T-helper 17 cell (primary cell): ENCODE measurements around the gene NR2C1. TPM values are rescaled to one million over a fixed set of nuclear protein-coding genes. Genes with fewer than 3 reads are reported as not detected.
"Not testable (repeated sequence)": the region's sequence is repeated elsewhere in the genome, so short reads cannot be mapped to it uniquely, and the experiment has no call there.

Experiments used
- ATAC-seq: fragments of 150-1000 bp; cut with Tn5 transposase; 2 replicates; pipeline ENCODE4 v1.10.0; 2021; ENCODE audit warnings: mild to moderate bottlenecking, moderate library complexity
- DNase-seq, 3 donors: peaks; one replicate each; pipeline versions ENCODE4 v3.0.0 to v3.0.0-alpha.2; 2020 to 2021
- H3K9me3 ChIP-seq: one replicate; pipeline ENCODE4 v1.7.0; 2013; ENCODE audit warnings: low read length, mild to moderate bottlenecking; ENCODE audit not compliant: control insufficient read depth, poor library complexity, severe bottlenecking
- H3K27ac Mint-ChIP-seq: one replicate; pipeline ENCODE4 v1.8.0; 2022; ENCODE audit warnings: mild to moderate bottlenecking, moderate library complexity, mixed read lengths
- H3K27me3 Mint-ChIP-seq: one replicate; pipeline ENCODE4 v1.8.0; 2022; ENCODE audit warnings: mixed read lengths
- H3K36me3 Mint-ChIP-seq: one replicate; pipeline ENCODE4 v1.8.0; 2022; ENCODE audit warnings: low read depth, mixed read lengths
- H3K4me1 Mint-ChIP-seq: one replicate; pipeline ENCODE4 v1.8.0; 2022; ENCODE audit warnings: mild to moderate bottlenecking, mixed read lengths
- H3K4me3 Mint-ChIP-seq: one replicate; pipeline ENCODE4 v1.8.0; 2022; ENCODE audit warnings: mild to moderate bottlenecking, moderate library complexity, mixed read lengths
- total RNA-seq, 4 donors: library from RNA in 2 of 4; stranded (reverse) in 2 of 4; gene quantifications; one replicate each; pipeline ENCODE4 v1.2.3 and lab custom pipeline; 2022 to 2026

NR2C1 gene
- total RNA-seq, 2 donors from 2014 or later = 49.9 to 55.6 TPM

- Mint-ChIP-seq H3K36me3 (peaks cover 4% of the 10 kb centered on the region), H3K27me3 (no peaks in the 10 kb centered on the region), H3K4me1 (peaks cover 48% of the 10 kb centered on the region), H3K27ac (peak overlapping the region; percentile 60), H3K4me3 (peak overlapping the region; percentile 77)
- DNase-seq = no peak
- peak; percentile 79 for ATAC-seq
- H3K9me3 ChIP-seq = no peaks in the 10 kb centered on the region
Measured at GRCh38 chr12:94987801-94988200, 85.6 kb downstream of the NR2C1 start.

- ATAC-seq (no peak), DNase-seq (no peak)
- Mint-ChIP-seq H3K27me3 (no peaks in the 10 kb centered on the region), H3K4me1 (peaks cover 48% of the 10 kb centered on the region), H3K4me3 (peak overlapping the region; percentile 77), H3K27ac (peak overlapping the region; percentile 60), H3K36me3 (peaks cover 4% of the 10 kb centered on the region)
- H3K9me3 ChIP-seq = no peaks in the 10 kb centered on the region
Measured at GRCh38 chr12:94987076-94987669, 86.2 kb downstream of the NR2C1 start.

- H3K4me3 Mint-ChIP-seq, H3K27me3 Mint-ChIP-seq, H3K9me3 ChIP-seq, ATAC-seq, DNase-seq, H3K36me3 Mint-ChIP-seq: not testable (repeated sequence)
- H3K4me1 Mint-ChIP-seq = peaks cover 47% of the 10 kb centered on the region
- H3K27ac Mint-ChIP-seq = peak overlapping the region; percentile 34
Measured at GRCh38 chr12:94985099-94985498, 88.3 kb downstream of the NR2C1 start.

- H3K36me3 Mint-ChIP-seq = peaks cover 5% of the 10 kb centered on the region
- ATAC-seq = no peak
- peaks cover 39% of the 10 kb centered on the region for H3K4me1 Mint-ChIP-seq
- H3K27ac Mint-ChIP-seq = peak overlapping the region; percentile 43
- H3K27me3 Mint-ChIP-seq = no peaks in the 10 kb centered on the region
- H3K4me3 Mint-ChIP-seq = no peak overlapping the region
- DNase-seq = no peak
- H3K9me3 ChIP-seq = no peaks in the 10 kb centered on the region
Measured at GRCh38 chr12:94983321-94983720, 90.1 kb downstream of the NR2C1 start.

- Mint-ChIP-seq H3K4me3 (no peak overlapping the region), H3K4me1 (peaks cover 38% of the 10 kb centered on the region), H3K27ac (no peak overlapping the region), H3K27me3 (no peaks in the 10 kb centered on the region), H3K36me3 (peaks cover 7% of the 10 kb centered on the region)
- no peaks in the 10 kb centered on the region for H3K9me3 ChIP-seq
- no peak for DNase-seq
- no peak for ATAC-seq
Measured at GRCh38 chr12:94982456-94982855, 91.0 kb downstream of the NR2C1 start.

- H3K27ac Mint-ChIP-seq = peak overlapping the region; percentile 53
Measured at GRCh38 chr12:94980577-94980976, 92.8 kb downstream of the NR2C1 start.

GRCh38 chr12:94979941-94980340 lies 93.5 kb downstream of the NR2C1 start:
- Mint-ChIP-seq H3K36me3 (peaks cover 5% of the 10 kb centered on the region), H3K4me3 (no peak overlapping the region), H3K4me1 (peaks cover 32% of the 10 kb centered on the region), H3K27ac (peak overlapping the region; percentile 53), H3K27me3 (no peaks in the 10 kb centered on the region)
- DNase-seq = no peak
- no peak for ATAC-seq
- no peaks in the 10 kb centered on the region for H3K9me3 ChIP-seq

More at GRCh38 chr12:94980577-94980976, 92.8 kb downstream of the NR2C1 start:
- ATAC-seq = peak; percentile 62
- H3K4me1 Mint-ChIP-seq = peaks cover 30% of the 10 kb centered on the region
- DNase-seq = no peak
- H3K36me3 Mint-ChIP-seq = peaks cover 5% of the 10 kb centered on the region
- H3K27me3 Mint-ChIP-seq = no peaks in the 10 kb centered on the region
- H3K9me3 ChIP-seq = no peaks in the 10 kb centered on the region
- no peak overlapping the region for H3K4me3 Mint-ChIP-seq

GRCh38 chr12:94977766-94978468 lies 95.5 kb downstream of the NR2C1 start:
- Mint-ChIP-seq H3K4me1 (peaks cover 25% of the 10 kb centered on the region), H3K36me3 (peaks cover 5% of the 10 kb centered on the region), H3K27me3 (no peaks in the 10 kb centered on the region), H3K4me3 (no peak overlapping the region), H3K27ac (peak overlapping the region; percentile 34)
- no peaks in the 10 kb centered on the region for H3K9me3 ChIP-seq
- ATAC-seq = no peak
- no peak for DNase-seq

- no peak overlapping the region for H3K4me3 Mint-ChIP-seq
- no peaks in the 10 kb centered on the region for H3K9me3 ChIP-seq
- peaks cover 14% of the 10 kb centered on the region for H3K4me1 Mint-ChIP-seq
- no peak for DNase-seq
- no peak for ATAC-seq
- no peak overlapping the region for H3K27ac Mint-ChIP-seq
- no peaks in the 10 kb centered on the region for H3K27me3 Mint-ChIP-seq
- peaks cover 12% of the 10 kb centered on the region for H3K36me3 Mint-ChIP-seq
Measured at GRCh38 chr12:94973221-94973620, 100.2 kb downstream of the NR2C1 start.

GRCh38 chr12:94972795-94973194 lies 100.6 kb downstream of the NR2C1 start:
- Mint-ChIP-seq H3K4me3 (no peak overlapping the region), H3K27ac (no peak overlapping the region), H3K36me3 (peaks cover 10% of the 10 kb centered on the region), H3K27me3 (no peaks in the 10 kb centered on the region), H3K4me1 (peaks cover 11% of the 10 kb centered on the region)
- no peak for ATAC-seq
- DNase-seq = no peak
- H3K9me3 ChIP-seq = no peaks in the 10 kb centered on the region

- Mint-ChIP-seq H3K27me3 (no peaks in the 10 kb centered on the region), H3K4me1 (peaks cover 13% of the 10 kb centered on the region), H3K36me3 (peaks cover 12% of the 10 kb centered on the region), H3K4me3 (no peak overlapping the region), H3K27ac (no peak overlapping the region)
- H3K9me3 ChIP-seq = no peaks in the 10 kb centered on the region
- DNase-seq (no peak), ATAC-seq (no peak)
Measured at GRCh38 chr12:94971923-94972322, 101.5 kb downstream of the NR2C1 start.

GRCh38 chr12:94970560-94970959 lies 102.9 kb downstream of the NR2C1 start:
- no peaks in the 10 kb centered on the region for H3K9me3 ChIP-seq
- ATAC-seq = no peak
- peaks cover 10% of the 10 kb centered on the region for H3K4me1 Mint-ChIP-seq
- H3K4me3 Mint-ChIP-seq = no peak overlapping the region
- no peak for DNase-seq
- H3K27me3 Mint-ChIP-seq = no peaks in the 10 kb centered on the region
- peaks cover 12% of the 10 kb centered on the region for H3K36me3 Mint-ChIP-seq
- no peak overlapping the region for H3K27ac Mint-ChIP-seq
